Heart left ventricle (tissue), 16 donors: Measurements from ENCODE around the gene CBX7. TPM values are rescaled to one million over a fixed set of nuclear protein-coding genes. Genes with fewer than 3 reads are reported as not detected.

ENCODE experiments used
- ATAC-seq, 4 donors: fragments of 200-7000 bp; cut with Tn5 transposase; one replicate each; pipeline ENCODE4 v1.9.1; 2020 to 2022; ENCODE audit warnings: moderate library complexity in 4 of 4, mild to moderate bottlenecking in 3 of 4, moderate number of reproducible peaks in 1 of 4
- DNase-seq, 5 donors: peaks; one replicate each; pipeline ENCODE4 v3.0.0-alpha.2; 2020
- H3K27ac ChIP-seq, 12 donors: fragments of 200-600 bp; sonication (generic) in 4 of 12; one replicate each; pipeline versions ENCODE4 v1.5.0 to v1.8.0; 2016 to 2022; ENCODE audit warnings: mild to moderate bottlenecking in 2 of 12
- H3K27me3 ChIP-seq, 9 donors: fragments of 200-600 bp; sonication (generic) in 2 of 9; one replicate each; pipeline versions ENCODE4 v1.5.1 to v1.8.0; 2016 to 2022; ENCODE audit warnings: mild to moderate bottlenecking in 3 of 9
- H3K36me3 ChIP-seq, 9 donors: fragments of 200-600 bp; sonication (generic) in 2 of 9; one replicate each; pipeline versions ENCODE4 v1.5.0 to v1.8.0; 2018 to 2022; ENCODE audit warnings: mild to moderate bottlenecking in 2 of 9
- H3K4me1 ChIP-seq, 12 donors: fragments of 200-600 bp; sonication (generic) in 4 of 12; one replicate each; pipeline versions ENCODE4 v1.5.0 to v1.8.0; 2016 to 2022; ENCODE audit warnings: mild to moderate bottlenecking in 3 of 12
- H3K4me3 ChIP-seq, 12 donors: fragments of 200-600 bp; sonication (generic) in 4 of 12; one replicate each; pipeline versions ENCODE4 v1.5.0 to v1.8.0; 2017 to 2022; ENCODE audit warnings: mild to moderate bottlenecking in 9 of 12, moderate library complexity in 4 of 12
- H3K9me3 ChIP-seq, 12 donors: fragments of 200-600 bp; sonication (generic) in 4 of 12; one replicate each; pipeline versions ENCODE4 v1.5.0 to v1.8.0; 2016 to 2022; ENCODE audit warnings: mild to moderate bottlenecking in 1 of 12
- POLR2A ChIP-seq, 2 donors: fragments of 450-650 bp; IDR thresholded peaks; one replicate each; pipeline ENCODE4 v1.6.1; 2017; ENCODE audit warnings: antibody characterized with exemption in 2 of 2, mild to moderate bottlenecking in 2 of 2, moderate library complexity in 2 of 2
- WGBS, 4 donors: extraction: QIAGEN DNeasy Blood & Tissue Kit in 2 of 4; methylation state at CpG; one replicate each; pipeline versions ENCODE4 v1.1.5 to v1.1.7; 2013 to 2018; 5-methylcytosine and 5-hydroxymethylcytosine counted together
- intact Hi-C, 10 donors: fragments of 100-400 bp; cut with DNase I; formaldehyde crosslinking; loops; one replicate each; pipeline versions ENCODE4 v1.11.1 to v1.14.2; 2022
- polyA plus RNA-seq, 2 donors: library from polyadenylated mRNA; stranded (reverse); fragments of 200-250 nt; gene quantifications; one replicate each; pipeline ENCODE4 v1.2.3, GENCODE V29; 2013
- total RNA-seq, 9 donors: library from RNA; depleted of rRNA in 2 of 9; stranded (reverse); fragments of >200 nt in 2 of 9; fragmentation: NEBNext Ultra II Directional in 3 of 9; extraction: Animal tissue kit (Norgen Biotek cat#: 25700) in 3 of 9; gene quantifications; one replicate each; pipeline versions ENCODE4 v1.1.0 to v1.2.4, GENCODE V29; 2016 to 2023
- TF ChIP-seq, protein P1 (sequence below), 12 donors: fragments of 200-600 bp; sonication (generic) in 4 of 12; IDR thresholded peaks; one replicate each; pipeline versions ENCODE4 v1.5.0 to v1.8.0; 2018 to 2022; ENCODE audit warnings: antibody characterized with exemption in 12 of 12, mild to moderate bottlenecking in 5 of 12
- donor health status: ischemic (EF 13 %, LVEDD 7.1; RV severe dilation, severe dysfunction).
- donor health status: healthy with polysubstance abuse.
- donor health status: DM: no; HTN: yes; CAD: no.
- donor health status: DM: no; HTN: no; CAD: no.
- donor health status: ischemic (EF 25% LVEDD 6.9; RV normal size, moderate dysfunction).
- donor health status: ischemic (EF 25% LVEDD 5.7; RV mildly dilated, moderate dysfunction).
- donor health status: healthy.
- donor health status: DM: yes; HTN: yes; CAD: no.
- donor health status: ischemic (EF 35%, LVEDD 5.7; RV mildly dilated, moderate dysfunction).
- donor health status: nonischemic (EF 11% LVEDD 7.7; RV severe dilation, severe dysfunction).
- donor health status: DM: yes; HTN: yes; CAD: no.
- donor health status: PGD.
- donor health status: ischemic (EF 29% LVEDD 5.4; RV normal size, mild dysfunction).
- donor health status: nonischemic (EF 23%, LVEDD 6.1; RV moderate dilation, normal function).

CBX7 gene
- total and polyA plus RNA-seq, 11 donors, result 48.3 to 187 (median 69.8) TPM

DNA sequence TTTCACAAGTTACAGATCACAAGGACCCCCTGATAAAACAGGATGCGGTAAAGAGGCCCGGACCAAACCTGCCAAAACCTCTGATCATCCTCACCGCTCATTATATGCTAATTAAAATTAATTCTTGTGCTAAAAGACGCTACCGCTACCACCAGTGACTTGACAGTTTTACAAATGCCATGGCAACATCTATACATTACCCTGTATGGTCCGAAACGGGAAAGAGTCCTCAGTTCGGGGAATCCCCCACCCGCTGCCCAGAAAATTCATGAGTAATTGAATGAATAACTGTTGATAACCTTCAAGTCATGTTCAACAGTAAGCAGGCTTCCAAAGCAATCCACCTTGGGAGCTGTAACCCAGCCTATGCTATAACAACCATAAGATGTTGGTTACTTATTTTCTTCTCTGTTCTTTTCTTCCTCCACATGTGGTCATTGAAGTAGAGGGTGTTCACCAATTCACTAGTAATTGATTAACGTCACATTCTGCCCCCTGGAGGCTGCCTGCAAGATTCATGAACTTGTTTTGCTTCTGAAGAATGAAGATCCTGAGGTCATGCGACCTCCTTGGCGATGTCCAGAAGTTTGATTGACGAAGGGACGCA lies 34.8 kb downstream of the CBX7 start:
- Histone ChIP-seq H3K4me1 (peaks cover 0 to 12% (median 0%) of the 10 kb centered on the region in 12 donors), H3K4me3 (peak overlapping the region in 1 of 12 donors; percentile 8), H3K9me3 (no peaks in the 10 kb centered on the region), H3K27ac (peak overlapping the region in 1 of 12 donors; percentile 62), H3K27me3 (peaks cover 0 to 28% (median 6%) of the 10 kb centered on the region in 9 donors), H3K36me3 (no peaks in the 10 kb centered on the region)
- ATAC-seq (no peak), DNase-seq (peak in 2 of 5 donors; percentile 51 to 52)
- TF ChIP-seq POLR2A (IDR thresholded peaks at IDR 0.05), result no peak
- TF ChIP-seq, protein P1, sequence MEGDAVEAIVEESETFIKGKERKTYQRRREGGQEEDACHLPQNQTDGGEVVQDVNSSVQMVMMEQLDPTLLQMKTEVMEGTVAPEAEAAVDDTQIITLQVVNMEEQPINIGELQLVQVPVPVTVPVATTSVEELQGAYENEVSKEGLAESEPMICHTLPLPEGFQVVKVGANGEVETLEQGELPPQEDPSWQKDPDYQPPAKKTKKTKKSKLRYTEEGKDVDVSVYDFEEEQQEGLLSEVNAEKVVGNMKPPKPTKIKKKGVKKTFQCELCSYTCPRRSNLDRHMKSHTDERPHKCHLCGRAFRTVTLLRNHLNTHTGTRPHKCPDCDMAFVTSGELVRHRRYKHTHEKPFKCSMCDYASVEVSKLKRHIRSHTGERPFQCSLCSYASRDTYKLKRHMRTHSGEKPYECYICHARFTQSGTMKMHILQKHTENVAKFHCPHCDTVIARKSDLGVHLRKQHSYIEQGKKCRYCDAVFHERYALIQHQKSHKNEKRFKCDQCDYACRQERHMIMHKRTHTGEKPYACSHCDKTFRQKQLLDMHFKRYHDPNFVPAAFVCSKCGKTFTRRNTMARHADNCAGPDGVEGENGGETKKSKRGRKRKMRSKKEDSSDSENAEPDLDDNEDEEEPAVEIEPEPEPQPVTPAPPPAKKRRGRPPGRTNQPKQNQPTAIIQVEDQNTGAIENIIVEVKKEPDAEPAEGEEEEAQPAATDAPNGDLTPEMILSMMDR (IDR thresholded peaks at IDR 0.05), result peak in 10 of 12 donors; percentile 21 to 55 (median 40)
- 68 to 72% (median 71%) methylated on average over 14 of the region's 14 CpGs for WGBS, 4 donors
- intact Hi-C loops, result loop anchor here in 5 of 10 donors (5.0 to 10.0 kb wide), 4 partner anchors 105 to 343 kb away; partner anchors contain the start of gene APOBEC3C (in 1 of the 5)

DNA sequence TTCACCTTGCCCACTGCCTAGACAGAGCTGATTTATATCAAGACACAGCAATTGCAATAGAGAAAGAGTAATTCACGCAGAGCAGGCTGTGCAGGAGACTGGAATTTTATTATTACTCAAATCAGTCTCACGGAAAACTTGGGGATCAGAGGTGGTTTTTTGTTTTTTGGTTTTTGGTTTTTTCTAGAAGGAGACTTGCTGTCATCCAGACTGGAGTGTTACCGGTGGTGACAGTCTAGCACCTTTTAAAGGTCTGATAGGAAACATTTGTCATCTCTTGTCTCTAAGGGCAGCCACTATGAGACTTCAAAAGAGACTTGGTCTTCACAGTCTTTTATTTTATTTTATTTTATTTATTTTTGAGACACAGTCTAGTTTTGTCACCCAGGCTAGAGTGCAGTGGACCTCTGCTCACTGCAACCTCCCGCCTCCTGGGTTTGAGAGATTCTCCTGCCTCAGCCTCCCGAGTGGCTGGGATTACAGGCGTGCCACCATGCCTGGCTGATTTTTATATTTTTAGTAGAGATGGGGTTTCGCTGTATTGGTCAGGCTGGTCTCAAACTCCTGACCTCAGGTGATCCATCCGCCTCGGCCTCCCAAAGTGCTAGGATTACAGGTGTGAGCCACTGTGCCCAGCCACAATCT lies 36.4 kb downstream of the CBX7 start:
- DNase-seq (no peak), ATAC-seq (no peak)
- no peaks in the 10 kb centered on the region for H3K9me3 ChIP-seq
- H3K27me3 ChIP-seq, result peaks cover 0 to 28% (median 6%) of the 10 kb centered on the region in 9 donors
- no peak overlapping the region for H3K27ac ChIP-seq
- peaks cover 0 to 8% (median 0%) of the 10 kb centered on the region in 12 donors for H3K4me1 ChIP-seq
- intact Hi-C loops, result loop anchor here in 5 of 10 donors (5.0 to 10.0 kb wide), 4 partner anchors 104 to 341 kb away; partner anchors contain the start of gene APOBEC3C (in 1 of the 5)
- TF ChIP-seq, protein P1 (IDR thresholded peaks at IDR 0.05), result no peak
- no peak for TF ChIP-seq POLR2A (IDR thresholded peaks at IDR 0.05)
- WGBS, 4 donors, result 79 to 86% (median 82%) methylated on average over 9 of the region's 9 CpGs
- no peaks in the 10 kb centered on the region for H3K36me3 ChIP-seq
- no peak overlapping the region for H3K4me3 ChIP-seq

DNA sequence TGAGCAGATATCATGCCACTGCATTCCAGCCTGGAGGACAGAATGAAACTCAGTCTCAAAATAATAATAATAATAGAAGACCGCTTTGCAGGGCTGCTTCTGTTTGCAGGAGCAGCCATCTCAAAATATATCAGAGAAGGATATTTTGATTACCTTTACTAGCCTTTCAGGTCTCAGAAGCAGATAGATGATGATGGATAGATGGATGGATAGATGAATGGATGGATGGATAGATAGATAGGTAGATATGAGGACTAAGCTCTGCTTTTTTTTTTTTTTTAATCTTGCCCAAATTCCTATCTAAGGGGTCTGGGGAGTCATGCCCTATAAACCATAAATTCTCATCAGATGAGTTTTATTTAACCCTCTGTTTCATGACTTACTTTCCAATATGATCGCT lies 36.9 kb downstream of the CBX7 start:
- ATAC-seq, result no peak
- H3K9me3 ChIP-seq, result no peaks in the 10 kb centered on the region
- no peak for DNase-seq
- TF ChIP-seq, protein P1 (IDR thresholded peaks at IDR 0.05), result no peak
- no peak for TF ChIP-seq POLR2A (IDR thresholded peaks at IDR 0.05)
- intact Hi-C loops, result loop anchor here in 5 of 10 donors (5.0 to 10.0 kb wide), 4 partner anchors 103 to 341 kb away; partner anchors contain the start of gene APOBEC3C (in 1 of the 5)
- WGBS, 4 donors, result 92 to 93% (median 93%) methylated on average over 2 of the region's 2 CpGs
- peaks cover 0 to 8% (median 0%) of the 10 kb centered on the region in 12 donors for H3K4me1 ChIP-seq
- no peaks in the 10 kb centered on the region for H3K36me3 ChIP-seq
- no peak overlapping the region for H3K4me3 ChIP-seq
- H3K27me3 ChIP-seq, result peaks cover 0 to 28% (median 6%) of the 10 kb centered on the region in 9 donors
- no peak overlapping the region for H3K27ac ChIP-seq

DNA sequence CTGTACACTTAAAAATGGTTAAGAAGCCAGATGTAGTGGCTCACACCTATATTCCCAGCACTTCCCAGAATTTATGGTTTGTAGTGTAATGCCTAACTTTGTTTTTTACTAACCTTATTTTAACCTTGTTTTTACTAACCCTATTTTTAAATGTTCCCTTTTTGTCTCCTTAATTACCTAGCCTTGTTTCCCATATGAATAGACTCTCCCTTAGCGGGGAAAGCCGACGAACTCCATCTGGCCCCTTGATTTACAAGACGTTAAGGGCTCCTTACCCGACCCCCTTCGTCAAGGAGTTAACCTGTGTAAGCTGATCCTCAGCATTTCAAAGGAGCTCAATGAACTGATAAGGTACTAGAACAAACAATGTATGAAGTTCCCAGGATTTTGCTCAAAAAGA lies 38.4 kb downstream of the CBX7 start:
- Histone ChIP-seq H3K36me3 (no peaks in the 10 kb centered on the region), H3K4me1 (peaks cover 0 to 8% (median 0%) of the 10 kb centered on the region in 12 donors), H3K27me3 (peaks cover 0 to 28% (median 6%) of the 10 kb centered on the region in 9 donors), H3K4me3 (no peak overlapping the region), H3K27ac (no peak overlapping the region), H3K9me3 (no peaks in the 10 kb centered on the region)
- DNase-seq, result no peak
- intact Hi-C loops, result loop anchor here in 2 of 10 donors (10.0 kb wide), 2 partner anchors 249 to 339 kb away; no protein-coding TSS in a partner anchor
- TF ChIP-seq POLR2A (IDR thresholded peaks at IDR 0.05), result no peak
- TF ChIP-seq, protein P1 (IDR thresholded peaks at IDR 0.05), result no peak
- WGBS, 4 donors, result 36 to 50% (median 43%) methylated on average over 6 of the region's 6 CpGs
- ATAC-seq, result no peak
